Measurements from ENCODE around the gene MASTL. TPM values are rescaled to one million over a fixed set of nuclear protein-coding genes. Genes with fewer than 3 reads are reported as not detected.

Gene MASTL
- total RNA-seq, 1 donor from 2014 or later = 5.7 TPM

GRCh38 chr10:27203806-27204205, 48.7 kb downstream of the MASTL start:
- no peaks in the 10 kb centered on the region for H3K27me3 ChIP-seq (ENCODE audit: control insufficient read depth in 3 of 3, insufficient read depth in 3 of 3, low read length in 3 of 3)

DNA sequence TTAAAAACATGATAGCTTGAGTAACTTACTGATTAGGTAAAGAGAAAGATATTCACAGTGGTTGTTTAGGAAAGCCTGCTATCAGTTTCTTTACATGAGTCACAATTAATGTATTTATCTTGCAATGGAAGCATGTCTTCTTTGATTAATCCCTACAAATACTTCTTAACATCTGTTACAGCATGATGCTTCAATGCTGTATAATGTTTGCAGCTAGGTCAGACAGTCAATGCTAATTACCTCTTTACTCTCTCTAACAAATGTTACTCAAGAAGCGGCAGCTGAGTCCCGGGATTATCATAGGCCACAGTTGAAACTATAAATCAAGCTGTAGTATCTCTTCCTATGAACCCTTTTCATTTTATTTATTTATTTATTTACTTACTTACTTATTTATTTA, 52.2 kb downstream of the MASTL start:
- no peaks in the 10 kb centered on the region for H3K4me1 ChIP-seq (ENCODE audit: control insufficient read depth in 3 of 3, insufficient read depth in 3 of 3, low read length in 3 of 3)
- no peak overlapping the region for H3K4me3 ChIP-seq (ENCODE audit: low read length in 3 of 3)
- no peaks in the 10 kb centered on the region for H3K9me3 ChIP-seq (ENCODE audit: control insufficient read depth in 3 of 3, low read length in 3 of 3)
- H3K36me3 ChIP-seq (ENCODE audit: control insufficient read depth in 3 of 3, insufficient read depth in 3 of 3, low read length in 3 of 3) = peaks cover 35 to 53% (median 51%) of the 10 kb centered on the region in 3 donors
- no peak overlapping the region for H3K9ac ChIP-seq (ENCODE audit: low read depth in 1 of 3, low read length in 3 of 3)
- no peak overlapping the region for H3K27ac ChIP-seq (ENCODE audit: low read depth, low read length)
- no peaks in the 10 kb centered on the region for H3K27me3 ChIP-seq (ENCODE audit: control insufficient read depth in 3 of 3, insufficient read depth in 3 of 3, low read length in 3 of 3)

More at GRCh38 chr10:27203806-27204205, 48.7 kb downstream of the MASTL start:
- H3K9me3 ChIP-seq (ENCODE audit: control insufficient read depth in 3 of 3, low read length in 3 of 3) = no peaks in the 10 kb centered on the region
- no peaks in the 10 kb centered on the region for H3K4me1 ChIP-seq (ENCODE audit: control insufficient read depth in 3 of 3, insufficient read depth in 3 of 3, low read length in 3 of 3)
- H3K9ac ChIP-seq (ENCODE audit: low read depth in 1 of 3, low read length in 3 of 3) = no peak overlapping the region
- no peak overlapping the region for H3K4me3 ChIP-seq (ENCODE audit: low read length in 3 of 3)
- H3K27ac ChIP-seq (ENCODE audit: low read depth, low read length) = no peak overlapping the region
- H3K36me3 ChIP-seq (ENCODE audit: control insufficient read depth in 3 of 3, insufficient read depth in 3 of 3, low read length in 3 of 3) = peaks cover 27 to 46% (median 42%) of the 10 kb centered on the region in 3 donors

DNA sequence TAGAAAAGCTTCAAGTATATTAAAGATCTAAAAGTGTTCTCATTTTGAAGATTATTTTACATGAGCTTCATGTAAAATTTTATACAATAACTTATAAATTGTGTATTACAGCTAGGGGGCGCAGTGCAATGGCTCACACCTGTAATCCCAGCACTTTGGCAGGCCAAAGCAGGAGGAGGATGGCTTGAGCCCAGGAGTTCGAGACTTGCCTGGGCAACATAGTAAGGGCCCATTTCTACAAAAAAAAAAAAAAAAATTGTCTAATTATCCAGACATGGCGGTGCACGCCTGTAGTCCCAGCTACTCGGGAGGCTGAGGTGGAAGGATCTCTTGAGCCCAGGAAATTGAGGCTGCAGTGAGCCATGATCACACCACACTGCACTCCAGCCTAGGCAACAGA, 68.8 kb downstream of the MASTL start:
- Histone ChIP-seq H3K4me1 (ENCODE audit: control insufficient read depth in 3 of 3, insufficient read depth in 3 of 3, low read length in 3 of 3) (peaks cover 0 to 3% (median 0%) of the 10 kb centered on the region in 3 donors), H3K36me3 (ENCODE audit: control insufficient read depth in 3 of 3, insufficient read depth in 3 of 3, low read length in 3 of 3) (peaks cover 14 to 27% (median 23%) of the 10 kb centered on the region in 3 donors), H3K9me3 (ENCODE audit: control insufficient read depth in 3 of 3, low read length in 3 of 3) (no peaks in the 10 kb centered on the region), H3K27me3 (ENCODE audit: control insufficient read depth in 3 of 3, insufficient read depth in 3 of 3, low read length in 3 of 3) (no peaks in the 10 kb centered on the region), H3K9ac (ENCODE audit: low read depth in 1 of 3, low read length in 3 of 3) (no peak overlapping the region), H3K27ac (ENCODE audit: low read depth, low read length) (no peak overlapping the region), H3K4me3 (ENCODE audit: low read length in 3 of 3) (no peak overlapping the region)

GRCh38 chr10:27225011-27225590, 69.9 kb downstream of the MASTL start:
- Histone ChIP-seq H3K36me3 (ENCODE audit: control insufficient read depth in 3 of 3, insufficient read depth in 3 of 3, low read length in 3 of 3) (peaks cover 12 to 22% (median 21%) of the 10 kb centered on the region in 3 donors), H3K4me3 (ENCODE audit: low read length in 3 of 3) (no peak overlapping the region), H3K4me1 (ENCODE audit: control insufficient read depth in 3 of 3, insufficient read depth in 3 of 3, low read length in 3 of 3) (no peaks in the 10 kb centered on the region), H3K9me3 (ENCODE audit: control insufficient read depth in 3 of 3, low read length in 3 of 3) (no peaks in the 10 kb centered on the region), H3K9ac (ENCODE audit: low read depth in 1 of 3, low read length in 3 of 3) (no peak overlapping the region), H3K27ac (ENCODE audit: low read depth, low read length) (no peak overlapping the region), H3K27me3 (ENCODE audit: control insufficient read depth in 3 of 3, insufficient read depth in 3 of 3, low read length in 3 of 3) (no peaks in the 10 kb centered on the region)

DNA sequence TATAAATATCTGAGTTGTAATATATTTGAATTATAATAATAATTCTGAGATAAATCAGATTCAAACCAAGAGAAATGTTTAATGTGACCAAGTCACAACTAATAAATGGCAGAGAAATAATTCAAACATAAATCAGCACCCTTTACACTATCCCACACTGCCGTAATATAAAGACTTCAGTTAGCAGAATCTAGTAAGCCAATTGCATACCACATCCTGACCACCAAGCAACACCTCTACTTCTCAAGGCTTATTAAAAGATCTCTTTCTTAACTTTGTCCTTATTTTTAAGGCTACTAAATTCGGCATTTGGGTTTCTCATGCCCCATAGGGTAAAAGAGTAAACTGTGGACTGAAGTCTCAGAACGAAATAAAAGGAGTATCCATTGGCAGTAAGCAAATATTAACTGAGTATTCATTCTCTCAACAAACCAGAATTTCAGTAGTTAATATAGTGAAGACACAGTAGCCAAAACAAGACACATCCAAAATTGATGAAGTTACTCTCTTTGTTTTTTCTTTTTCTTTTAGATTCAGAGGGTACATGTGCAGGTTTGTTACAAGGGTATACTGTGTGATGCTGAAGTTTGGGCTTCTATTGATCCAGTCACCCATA, 70.6 kb downstream of the MASTL start:
- Histone ChIP-seq H3K27ac (ENCODE audit: low read depth, low read length) (no peak overlapping the region), H3K4me1 (ENCODE audit: control insufficient read depth in 3 of 3, insufficient read depth in 3 of 3, low read length in 3 of 3) (no peaks in the 10 kb centered on the region), H3K4me3 (ENCODE audit: low read length in 3 of 3) (no peak overlapping the region), H3K36me3 (ENCODE audit: control insufficient read depth in 3 of 3, insufficient read depth in 3 of 3, low read length in 3 of 3) (peaks cover 14 to 24% (median 16%) of the 10 kb centered on the region in 3 donors), H3K9ac (ENCODE audit: low read depth in 1 of 3, low read length in 3 of 3) (no peak overlapping the region), H3K27me3 (ENCODE audit: control insufficient read depth in 3 of 3, insufficient read depth in 3 of 3, low read length in 3 of 3) (no peaks in the 10 kb centered on the region), H3K9me3 (ENCODE audit: control insufficient read depth in 3 of 3, low read length in 3 of 3) (no peaks in the 10 kb centered on the region)

DNA sequence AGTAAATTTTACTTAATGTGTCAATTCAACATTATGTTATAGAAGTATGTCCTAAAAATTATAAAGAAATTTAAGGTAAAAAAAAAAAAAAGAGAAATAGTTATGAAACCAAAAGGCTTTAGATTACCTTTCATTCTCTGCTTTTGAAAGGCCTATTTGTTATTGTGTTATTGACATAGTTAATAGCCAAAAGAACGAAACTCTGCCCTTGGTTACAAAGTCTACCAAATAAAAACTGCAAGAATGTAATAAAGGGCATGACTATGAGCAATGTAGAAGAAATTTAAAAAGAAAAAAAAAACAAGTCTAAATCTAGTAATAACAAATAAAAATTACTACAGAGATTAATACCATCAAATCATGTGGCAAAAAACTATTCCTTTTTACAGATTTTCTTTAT, 74.9 kb downstream of the MASTL start:
- Histone ChIP-seq H3K4me3 (ENCODE audit: low read length in 3 of 3) (no peak overlapping the region), H3K9ac (ENCODE audit: low read depth in 1 of 3, low read length in 3 of 3) (no peak overlapping the region), H3K36me3 (ENCODE audit: control insufficient read depth in 3 of 3, insufficient read depth in 3 of 3, low read length in 3 of 3) (peaks cover 11 to 19% (median 16%) of the 10 kb centered on the region in 3 donors), H3K9me3 (ENCODE audit: control insufficient read depth in 3 of 3, low read length in 3 of 3) (no peaks in the 10 kb centered on the region), H3K27me3 (ENCODE audit: control insufficient read depth in 3 of 3, insufficient read depth in 3 of 3, low read length in 3 of 3) (no peaks in the 10 kb centered on the region), H3K4me1 (ENCODE audit: control insufficient read depth in 3 of 3, insufficient read depth in 3 of 3, low read length in 3 of 3) (no peaks in the 10 kb centered on the region), H3K27ac (ENCODE audit: low read depth, low read length) (no peak overlapping the region)

GRCh38 chr10:27235706-27236105, 80.6 kb downstream of the MASTL start:
- H3K4me3 ChIP-seq (ENCODE audit: low read length in 3 of 3) = no peak overlapping the region
- H3K4me1 ChIP-seq (ENCODE audit: control insufficient read depth in 3 of 3, insufficient read depth in 3 of 3, low read length in 3 of 3) = peaks cover 0 to 8% (median 3%) of the 10 kb centered on the region in 3 donors
- peaks cover 0 to 8% (median 4%) of the 10 kb centered on the region in 3 donors for H3K36me3 ChIP-seq (ENCODE audit: control insufficient read depth in 3 of 3, insufficient read depth in 3 of 3, low read length in 3 of 3)
- no peak overlapping the region for H3K27ac ChIP-seq (ENCODE audit: low read depth, low read length)
- no peaks in the 10 kb centered on the region for H3K27me3 ChIP-seq (ENCODE audit: control insufficient read depth in 3 of 3, insufficient read depth in 3 of 3, low read length in 3 of 3)
- no peaks in the 10 kb centered on the region for H3K9me3 ChIP-seq (ENCODE audit: control insufficient read depth in 3 of 3, low read length in 3 of 3)
- H3K9ac ChIP-seq (ENCODE audit: low read depth in 1 of 3, low read length in 3 of 3) = no peak overlapping the region

Small RNAs within 50 kb of the gene (small RNA-seq; reads per million reads assigned to genes)
- gene RNU2-24P = 0.39 reads per million, percentile 50 among the genes with 10 or more reads in this experiment
- gene RNU7-12P = not detected

Other genes starting within 250 kb of the MASTL start
- gene ANKRD26, start 54.9 kb upstream of the MASTL start, total RNA-seq = 13.6 TPM
- gene YME1L1, start 968 bp upstream of the MASTL start, total RNA-seq = 109 TPM
- 15.7 TPM for gene ACBD5, start 85.4 kb downstream of the MASTL start, total RNA-seq

All from skeletal muscle tissue (tissue), 5 donors.